A673 (cell line): ENCODE data around the gene SCG2. TPM values are rescaled to one million over a fixed set of nuclear protein-coding genes. Genes with fewer than 3 reads are reported as not detected.

Experiments
- BruUV-seq: library from RNA; stranded (reverse); fragments of 400-500 nt; replicated peaks from 2 replicates; lab custom pipeline; 2021; lab: Mats Ljungman, UMichigan
- CTCF ChIA-PET: fragments of 300-600 bp; sonication (Branson Sonifier 250); formaldehyde crosslinking; loops from one replicate; lab custom pipeline; 2022; ENCODE audit warnings: antibody characterized with exemption; lab: Charles Lee
- POLR2A ChIA-PET: fragments of 300-600 bp; sonication (Branson Sonifier 250); formaldehyde crosslinking; loops from one replicate; lab custom pipeline; 2022; ENCODE audit warnings: antibody characterized with exemption; ENCODE audit not compliant: low non-redundant PET; lab: Charles Lee
- DNase-seq: peaks from one replicate; pipeline ENCODE4 v3.0.0-alpha.2; 2015; ENCODE audit warnings: low spot score
- H3K27ac ChIP-seq: fragments of 200-600 bp; sonication (generic); 2 replicates; pipeline ENCODE4 v1.5.1; 2016; ENCODE audit warnings: mixed run types, low read depth, mild to moderate bottlenecking, mixed read lengths, antibody characterized with exemption, low read length; ENCODE audit not compliant: poor library complexity, severe bottlenecking
- H3K27me3 ChIP-seq: fragments of 200-600 bp; sonication (generic); replicated peaks from 2 replicates; pipeline ENCODE4 v1.6.1; 2017; ENCODE audit warnings: mixed run types, low read depth, mild to moderate bottlenecking, mixed read lengths, antibody characterized with exemption, low read length; ENCODE audit not compliant: insufficient read depth, poor library complexity
- H3K36me3 ChIP-seq: fragments of 200-600 bp; sonication (generic); 2 replicates; pipeline ENCODE4 v1.6.1; 2016; ENCODE audit warnings: mixed run types, mild to moderate bottlenecking, mixed read lengths, antibody characterized with exemption, low read length; ENCODE audit not compliant: insufficient read depth, poor library complexity, severe bottlenecking
- H3K4me1 ChIP-seq: fragments of 200-600 bp; sonication (generic); 2 replicates; pipeline ENCODE4 v1.6.1; 2017; ENCODE audit warnings: mixed run types, mild to moderate bottlenecking, mixed read lengths, antibody characterized with exemption, low read length; ENCODE audit not compliant: insufficient read depth, poor library complexity, severe bottlenecking
- H3K4me3 ChIP-seq: fragments of 200-600 bp; sonication (generic); 2 replicates; pipeline ENCODE4 v1.5.1; 2016; ENCODE audit warnings: low read depth, mixed run types, mild to moderate bottlenecking, mixed read lengths, low read length; ENCODE audit not compliant: poor library complexity, severe bottlenecking
- H3K9me3 ChIP-seq: fragments of 200-600 bp; sonication (generic); 2 replicates; pipeline ENCODE4 v1.6.1; 2016; ENCODE audit warnings: mixed run types, low read depth, mild to moderate bottlenecking, mixed read lengths, antibody characterized with exemption, low read length; ENCODE audit not compliant: poor library complexity, severe bottlenecking
- EZH2 ChIP-seq: fragments of 200-600 bp; sonication (generic); IDR thresholded peaks from 2 replicates; pipeline ENCODE4 v1.6.1; 2017; ENCODE audit warnings: borderline replicate concordance, low read depth, mild to moderate bottlenecking, mixed read lengths, antibody characterized with exemption, low read length; ENCODE audit not compliant: poor library complexity, severe bottlenecking
- intact Hi-C: fragments of 100-400 bp; cut with micrococcal nuclease; formaldehyde crosslinking; loops from one replicate; pipeline ENCODE4 v1.10.0; 2022; ENCODE audit not compliant: unreplicated experiment
- total RNA-seq: library from RNA; stranded (reverse); gene quantifications from 2 replicates; pipeline ENCODE4 v1.2.3, GENCODE V29; 2021
- TF ChIP-seq, protein P1 (sequence below): fragments of 300-800, 200-600 bp; sonication (generic); conservative IDR thresholded peaks from 2 replicates; pipeline ENCODE4 v1.5.1; 2017; ENCODE audit warnings: low read depth, mild to moderate bottlenecking, antibody characterized with exemption, low read length, moderate library complexity, mixed read lengths

Gene SCG2
- total RNA-seq, 1 experiment from 2014 or later = 26.2 TPM

GRCh38 chr2:223635080-223635479, 32.9 kb upstream of the SCG2 start:
- no peak for DNase-seq
- no peaks in the 10 kb centered on the region for H3K27me3 ChIP-seq
- no peak overlapping the region for H3K27ac ChIP-seq
- intact Hi-C loops = no loop called here
- TF ChIP-seq, protein P1, sequence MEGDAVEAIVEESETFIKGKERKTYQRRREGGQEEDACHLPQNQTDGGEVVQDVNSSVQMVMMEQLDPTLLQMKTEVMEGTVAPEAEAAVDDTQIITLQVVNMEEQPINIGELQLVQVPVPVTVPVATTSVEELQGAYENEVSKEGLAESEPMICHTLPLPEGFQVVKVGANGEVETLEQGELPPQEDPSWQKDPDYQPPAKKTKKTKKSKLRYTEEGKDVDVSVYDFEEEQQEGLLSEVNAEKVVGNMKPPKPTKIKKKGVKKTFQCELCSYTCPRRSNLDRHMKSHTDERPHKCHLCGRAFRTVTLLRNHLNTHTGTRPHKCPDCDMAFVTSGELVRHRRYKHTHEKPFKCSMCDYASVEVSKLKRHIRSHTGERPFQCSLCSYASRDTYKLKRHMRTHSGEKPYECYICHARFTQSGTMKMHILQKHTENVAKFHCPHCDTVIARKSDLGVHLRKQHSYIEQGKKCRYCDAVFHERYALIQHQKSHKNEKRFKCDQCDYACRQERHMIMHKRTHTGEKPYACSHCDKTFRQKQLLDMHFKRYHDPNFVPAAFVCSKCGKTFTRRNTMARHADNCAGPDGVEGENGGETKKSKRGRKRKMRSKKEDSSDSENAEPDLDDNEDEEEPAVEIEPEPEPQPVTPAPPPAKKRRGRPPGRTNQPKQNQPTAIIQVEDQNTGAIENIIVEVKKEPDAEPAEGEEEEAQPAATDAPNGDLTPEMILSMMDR = no peak
- TF ChIP-seq EZH2 = no peak
- POLR2A ChIA-PET = no interaction called here
- no peaks in the 10 kb centered on the region for H3K4me1 ChIP-seq
- H3K4me3 ChIP-seq = no peak overlapping the region
- CTCF ChIA-PET = no interaction called here
- peaks cover 14% of the 10 kb centered on the region for H3K9me3 ChIP-seq
- peaks cover 28% of the 10 kb centered on the region for H3K36me3 ChIP-seq
- BruUV-seq = no TSS peak

DNA sequence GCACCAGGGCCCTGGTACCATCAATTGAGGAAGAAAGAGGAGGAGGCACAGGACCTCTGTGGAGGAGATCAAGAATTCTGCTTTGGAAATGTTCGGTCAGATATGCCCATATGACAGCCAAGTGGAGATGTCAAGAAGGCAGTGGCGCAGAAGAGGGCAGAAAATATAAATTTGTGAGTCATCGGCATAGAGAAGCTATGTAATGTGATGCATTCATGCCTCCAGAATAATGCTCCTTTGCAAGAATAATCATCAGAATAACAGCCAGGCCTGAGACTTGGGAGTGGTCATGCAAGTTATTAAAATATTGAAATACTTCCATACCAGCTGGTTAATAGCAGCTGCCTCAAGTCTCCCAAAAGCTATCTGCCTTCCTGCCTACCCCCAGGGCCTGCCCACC, 32.1 kb upstream of the SCG2 start:
- Histone ChIP-seq H3K27me3 (no peaks in the 10 kb centered on the region), H3K4me3 (no peak overlapping the region), H3K9me3 (peaks cover 11% of the 10 kb centered on the region), H3K36me3 (peaks cover 20% of the 10 kb centered on the region), H3K4me1 (peaks cover 3% of the 10 kb centered on the region), H3K27ac (no peak overlapping the region)
- ChIA-PET POLR2A (no interaction called here), CTCF (no interaction called here)
- no peak for DNase-seq
- intact Hi-C loops = no loop called here
- BruUV-seq = no TSS peak
- TF ChIP-seq EZH2 = no peak
- TF ChIP-seq, protein P1 = no peak

- TF ChIP-seq, protein P1 = no peak
- TF ChIP-seq EZH2 = no peak
- ChIA-PET POLR2A (no interaction called here), CTCF (no interaction called here)
- intact Hi-C loops = no loop called here
- peaks cover 5% of the 10 kb centered on the region for H3K9me3 ChIP-seq
- no peak overlapping the region for H3K27ac ChIP-seq
- no peaks in the 10 kb centered on the region for H3K27me3 ChIP-seq
- H3K36me3 ChIP-seq = peaks cover 14% of the 10 kb centered on the region
- no peak overlapping the region for H3K4me3 ChIP-seq
- no peak for DNase-seq
- no TSS peak for BruUV-seq
- peaks cover 9% of the 10 kb centered on the region for H3K4me1 ChIP-seq
Measured at GRCh38 chr2:223633656-223634055, 31.5 kb upstream of the SCG2 start.
